CD4-positive, alpha-beta T cell (primary cell): ENCODE results near the gene AUTS2. TPM values are rescaled to one million over a fixed set of nuclear protein-coding genes. Genes with fewer than 3 reads are reported as not detected.

Experiments
- ATAC-seq: fragments of 200-7000 bp; cut with Tn5 transposase; one replicate; pipeline ENCODE4 v1.10.0; 2022; ENCODE audit warnings: mild to moderate bottlenecking; ENCODE audit not compliant: poor library complexity
- CTCF ChIA-PET: fragments of 350-600 bp; sonication (Branson Sonifier 250); formaldehyde crosslinking; loops from one replicate; lab custom pipeline; 2021; ENCODE audit warnings: antibody characterized with exemption, inconsistent platforms; lab: Charles Lee
- POLR2A ChIA-PET: fragments of 350-600 bp; sonication (Branson Sonifier 250); formaldehyde crosslinking; loops from one replicate; lab custom pipeline; 2021; ENCODE audit warnings: antibody characterized with exemption, inconsistent platforms; lab: Charles Lee
- DNase-seq, 14 experiments: peaks; one replicate each; pipeline ENCODE4 v3.0.0-alpha.2; 2013 to 2020; ENCODE audit warnings: mixed read lengths in 2 of 14
- H3K27ac ChIP-seq, 2 donors: one replicate each; pipeline versions ENCODE4 v1.5.1 to v1.7.0; 2013; ENCODE audit warnings: low read length in 2 of 2, low read depth in 1 of 2, mild to moderate bottlenecking in 1 of 2
- H3K27me3 ChIP-seq, 2 experiments: 1 replicate in 1 of 2; 2 replicates in 1 of 2; pipeline versions ENCODE4 v1.6.1 to v1.7.0; 2013; ENCODE audit warnings: low read length in 2 of 2, control low read depth in 1 of 2, mild to moderate bottlenecking in 1 of 2, moderate library complexity in 1 of 2; ENCODE audit not compliant: insufficient read depth in 2 of 2, control insufficient read depth in 1 of 2
- H3K36me3 ChIP-seq: one replicate; pipeline ENCODE4 v1.6.1; 2013; ENCODE audit warnings: low read length, control low read depth; ENCODE audit not compliant: insufficient read depth
- H3K4me1 ChIP-seq: one replicate; pipeline ENCODE4 v1.6.1; 2013; ENCODE audit warnings: low read length, control low read depth; ENCODE audit not compliant: insufficient read depth
- H3K4me3 ChIP-seq: one replicate; pipeline ENCODE4 v1.5.1; 2013; ENCODE audit warnings: mild to moderate bottlenecking, low read length, moderate library complexity
- H3K9me3 ChIP-seq, 2 experiments: 1 replicate in 1 of 2; 2 replicates in 1 of 2; pipeline versions ENCODE4 v1.6.1 to v1.7.0; 2013; ENCODE audit warnings: low read length in 2 of 2, mild to moderate bottlenecking in 2 of 2, control low read depth in 1 of 2, moderate library complexity in 1 of 2; ENCODE audit not compliant: control insufficient read depth in 1 of 2, insufficient read depth in 1 of 2
- H3K27ac Mint-ChIP-seq: one replicate; pipeline ENCODE4 v1.8.0; 2020; ENCODE audit warnings: mixed read lengths
- H3K27me3 Mint-ChIP-seq: one replicate; pipeline ENCODE4 v1.8.0; 2021; ENCODE audit warnings: mixed read lengths
- H3K36me3 Mint-ChIP-seq: one replicate; pipeline ENCODE4 v1.8.0; 2021; ENCODE audit warnings: low read depth, mixed read lengths
- H3K4me1 Mint-ChIP-seq: one replicate; pipeline ENCODE4 v1.8.0; 2021; ENCODE audit warnings: low read depth, mixed read lengths
- H3K4me3 Mint-ChIP-seq: one replicate; pipeline ENCODE4 v1.8.0; 2020; ENCODE audit warnings: mild to moderate bottlenecking, mixed read lengths
- H3K9me3 Mint-ChIP-seq: one replicate; pipeline ENCODE4 v1.8.0; 2020; ENCODE audit warnings: mixed read lengths
- CTCF ChIP-seq: fragments of 200-600 bp; IDR thresholded peaks from one replicate; pipeline ENCODE4 v1.8.0; 2022; ENCODE audit warnings: antibody characterized with exemption, mild to moderate bottlenecking
- intact Hi-C, 2 experiments: fragments of 100-400 bp; cut with DNase I in 1 of 2; cut with micrococcal nuclease in 1 of 2; formaldehyde crosslinking; loops; one replicate each; pipeline versions ENCODE4 v1.15.1 to v1.9.0; 2023 to 2025; cut with DNase I, micrococcal nuclease
- total RNA-seq, 174 experiments: library from RNA in 2 of 174; stranded (reverse) in 2 of 174; gene quantifications; one replicate each; pipeline ENCODE4 v1.2.3 and lab custom pipeline; 2021 to 2026

The AUTS2 gene
- total RNA-seq, 2 experiments from 2014 or later, result 43.6 to 47.6 TPM

- TF ChIP-seq CTCF, result no peak
These were observed 72.4 kb downstream of the AUTS2 start for GRCh38 chr7:69670701-69671100.

DNA sequence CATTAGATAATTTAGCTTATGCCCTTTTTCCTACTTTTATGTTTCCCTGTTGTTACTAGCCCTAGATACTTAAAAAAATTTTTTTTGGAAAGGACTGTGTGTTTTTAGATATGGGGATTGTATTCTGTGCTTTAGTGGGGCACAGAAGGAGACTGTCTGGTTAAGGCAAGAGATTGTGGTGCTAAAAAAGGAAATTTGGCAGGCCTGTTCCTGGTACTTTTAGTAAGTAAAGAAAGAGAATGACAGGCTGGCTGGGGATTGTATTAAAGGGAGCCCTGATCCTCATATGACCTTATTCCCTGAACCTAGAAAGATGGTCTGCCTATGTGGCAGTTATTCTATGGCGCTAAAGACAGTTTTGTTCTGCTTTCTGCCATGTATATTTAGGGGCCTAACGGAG is 74.8 kb downstream of the AUTS2 start:
- intact Hi-C loops, result no loop called here
- no peaks in the 10 kb centered on the region for H3K4me1 Mint-ChIP-seq
- no peaks in the 10 kb centered on the region for H3K9me3 ChIP-seq
- H3K36me3 ChIP-seq, result no peaks in the 10 kb centered on the region
- no peaks in the 10 kb centered on the region for H3K4me1 ChIP-seq
- ATAC-seq (no peak), DNase-seq (no peak)
- no peak overlapping the region for H3K4me3 Mint-ChIP-seq
- ChIA-PET CTCF (no interaction called here), POLR2A (no interaction called here)
- no peaks in the 10 kb centered on the region for H3K27me3 Mint-ChIP-seq
- no peak for TF ChIP-seq CTCF
- H3K9me3 Mint-ChIP-seq, result no peaks in the 10 kb centered on the region
- no peaks in the 10 kb centered on the region for H3K36me3 Mint-ChIP-seq
- H3K4me3 ChIP-seq, result no peak overlapping the region
- no peaks in the 10 kb centered on the region for H3K27me3 ChIP-seq
- no peak overlapping the region for H3K27ac Mint-ChIP-seq
- H3K27ac ChIP-seq, result no peak overlapping the region

More at GRCh38 chr7:69670701-69671100, 72.4 kb downstream of the AUTS2 start:
- Mint-ChIP-seq H3K27me3 (no peaks in the 10 kb centered on the region), H3K9me3 (no peaks in the 10 kb centered on the region), H3K36me3 (no peaks in the 10 kb centered on the region), H3K27ac (no peak overlapping the region), H3K4me1 (no peaks in the 10 kb centered on the region), H3K4me3 (no peak overlapping the region)
- CTCF ChIA-PET, result no interaction called here
- Histone ChIP-seq H3K9me3 (no peaks in the 10 kb centered on the region), H3K4me3 (no peak overlapping the region), H3K4me1 (no peaks in the 10 kb centered on the region), H3K27ac (no peak overlapping the region), H3K27me3 (no peaks in the 10 kb centered on the region), H3K36me3 (no peaks in the 10 kb centered on the region)
- intact Hi-C loops, result no loop called here
- ATAC-seq (no peak), DNase-seq (no peak)
- POLR2A ChIA-PET, result no interaction called here

DNA sequence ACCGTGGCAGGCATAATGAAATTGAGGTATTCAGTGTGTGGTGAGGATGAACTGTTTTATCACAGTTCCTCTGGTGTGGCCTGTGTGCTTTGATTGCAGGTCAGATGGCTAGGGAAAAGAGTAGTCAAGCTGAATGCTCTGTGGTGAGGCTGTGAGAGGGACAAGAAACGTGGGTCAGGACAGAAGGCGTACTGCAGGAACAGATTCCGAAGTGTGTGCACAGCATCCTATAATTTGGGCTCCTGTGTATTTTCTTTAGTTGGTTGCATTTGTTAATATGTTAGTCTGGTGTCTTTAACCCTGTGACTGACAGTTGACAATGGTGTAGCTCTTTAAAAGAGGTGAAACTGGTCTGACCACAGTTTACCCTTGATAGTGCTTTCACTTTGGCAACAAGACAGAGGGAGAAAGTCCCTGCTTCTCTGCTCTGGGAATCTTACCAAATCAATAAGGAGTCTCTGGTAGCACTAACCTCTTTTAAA is 76.5 kb downstream of the AUTS2 start:
- CTCF ChIA-PET, result no interaction called here
- H3K27me3 Mint-ChIP-seq, result no peaks in the 10 kb centered on the region

More for the DNA sequence above, 76.5 kb downstream of the AUTS2 start:
- Histone ChIP-seq H3K27ac (no peak overlapping the region), H3K4me3 (no peak overlapping the region), H3K36me3 (no peaks in the 10 kb centered on the region), H3K27me3 (no peaks in the 10 kb centered on the region), H3K4me1 (no peaks in the 10 kb centered on the region), H3K9me3 (no peaks in the 10 kb centered on the region)
- no peak for DNase-seq
- POLR2A ChIA-PET, result no interaction called here
- TF ChIP-seq CTCF, result no peak
- intact Hi-C loops, result no loop called here
- H3K36me3 Mint-ChIP-seq, result no peaks in the 10 kb centered on the region
- H3K4me3 Mint-ChIP-seq, result no peak overlapping the region
- H3K4me1 Mint-ChIP-seq, result no peaks in the 10 kb centered on the region
- no peak overlapping the region for H3K27ac Mint-ChIP-seq
- no peaks in the 10 kb centered on the region for H3K9me3 Mint-ChIP-seq
- no peak for ATAC-seq
